Gastrocnemius medialis (tissue), 4 donors: Measurements from ENCODE around the gene CNKSR3. TPM values are rescaled to one million over a fixed set of nuclear protein-coding genes. Genes with fewer than 3 reads are reported as not detected.

ENCODE experiments used
- ATAC-seq, 2 donors: fragments of 150-250 bp; one replicate each; pipeline ENCODE4 v1.9.1; 2016
- DNase-seq, 2 donors: peaks; one replicate each; pipeline ENCODE4 v3.0.0-alpha.2; 2019
- H3K27ac ChIP-seq, 4 donors: fragments of 200-600 bp; sonication (generic); 1 replicate in 1 of 4; 2 replicates in 3 of 4; pipeline ENCODE4 v1.5.1; 2016 to 2018; ENCODE audit warnings: mild to moderate bottlenecking in 2 of 4, moderate library complexity in 1 of 4
- H3K27me3 ChIP-seq, 3 donors: fragments of 200-600 bp; sonication (generic) in 2 of 3; 1 replicate in 1 of 3; 2 replicates in 2 of 3; pipeline versions ENCODE4 v1.5.1 to v1.6.0; 2016 to 2019; ENCODE audit warnings: mild to moderate bottlenecking in 1 of 3, moderate library complexity in 1 of 3
- H3K36me3 ChIP-seq, 2 donors: fragments of 200-600 bp; sonication (generic) in 1 of 2; one replicate each; pipeline ENCODE4 v1.5.1; 2017 to 2018
- H3K4me1 ChIP-seq, 2 donors: fragments of 200-600 bp; sonication (generic) in 1 of 2; one replicate each; pipeline ENCODE4 v1.5.1; 2016 to 2017; ENCODE audit warnings: mild to moderate bottlenecking in 2 of 2
- H3K4me3 ChIP-seq, 4 donors: fragments of 200-600 bp; sonication (generic) in 3 of 4; 1 replicate in 1 of 4; 2 replicates in 3 of 4; pipeline ENCODE4 v1.5.1; 2016 to 2019; ENCODE audit warnings: mild to moderate bottlenecking in 2 of 4
- H3K9me3 ChIP-seq, 3 donors: fragments of 200-600 bp; sonication (generic) in 2 of 3; 1 replicate in 1 of 3; 2 replicates in 2 of 3; pipeline ENCODE4 v1.5.1; 2016 to 2019
- CTCF ChIP-seq, 5 experiments: fragments of 450-650 bp in 3 of 5; fragments of 200-600 bp in 2 of 5; sonication (generic) in 2 of 5; IDR thresholded peaks in 4 of 5; conservative IDR thresholded peaks in 1 of 5; 1 replicate in 4 of 5; 2 replicates in 1 of 5; pipeline ENCODE4 v1.5.1; 2016 to 2019; ENCODE audit warnings: antibody characterized with exemption in 5 of 5, mild to moderate bottlenecking in 3 of 5, moderate library complexity in 3 of 5
- POLR2A ChIP-seq, 2 donors: fragments of 450-650 bp; IDR thresholded peaks; one replicate each; pipeline ENCODE4 v1.6.1; 2017; ENCODE audit warnings: antibody characterized with exemption in 2 of 2, mild to moderate bottlenecking in 2 of 2, moderate library complexity in 2 of 2
- in situ Hi-C, 4 donors: fragments of 200-750 bp; cut with MboI; loops; one replicate each; pipeline versions ENCODE4 v1.15.0 to v1.8.0; 2017; ENCODE audit warnings: low sequenced_read_pairs in 4 of 4
- intact Hi-C: fragments of 100-400 bp; cut with DNase I; formaldehyde crosslinking; loops from one replicate; pipeline ENCODE4 v1.15.1; 2023; ENCODE audit warnings: low total_unique reads
- total RNA-seq, 4 donors: library from RNA; depleted of rRNA; stranded (reverse); fragments of >200 nt; gene quantifications; one replicate each; pipeline versions ENCODE4 v1.1.0 to v1.2.3, GENCODE V29; 2016

Gene CNKSR3
- total RNA-seq, 4 donors from 2014 or later: 0.70 to 4.6 (median 2.9) TPM

DNA sequence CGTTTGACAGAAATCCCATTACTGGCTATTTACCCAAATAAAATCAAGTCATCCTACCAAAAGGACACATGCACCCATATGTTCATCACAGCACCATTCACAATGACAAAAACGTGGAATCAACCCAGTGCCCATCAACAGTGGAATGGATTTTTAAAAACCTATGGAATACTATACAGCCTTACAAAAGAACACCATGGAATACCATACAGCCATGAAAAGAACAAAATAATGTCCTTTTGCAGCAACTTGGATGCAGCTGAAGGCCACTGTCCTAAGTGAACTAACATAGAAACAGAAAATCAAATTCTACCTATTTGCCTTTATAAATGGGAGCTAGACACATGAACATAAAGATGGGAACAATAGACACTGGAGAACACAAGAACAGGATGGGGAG, 136.5 kb downstream of the CNKSR3 start:
- DNase-seq (no peak), ATAC-seq (no peak)
- Histone ChIP-seq H3K27me3 (no peaks in the 10 kb centered on the region), H3K36me3 (no peaks in the 10 kb centered on the region), H3K27ac (no peak overlapping the region), H3K9me3 (no peaks in the 10 kb centered on the region), H3K4me3 (no peak overlapping the region), H3K4me1 (no peaks in the 10 kb centered on the region)
- no peak for TF ChIP-seq CTCF (IDR thresholded peaks at IDR 0.05 in 4 of 5, conservative IDR thresholded peaks at IDR 0.05 in 1 of 5)
- TF ChIP-seq POLR2A (IDR thresholded peaks at IDR 0.05): no peak
- intact Hi-C loops (no loop called here), in situ Hi-C loops (no loop called here)

GRCh38 chr6:154371281-154371680, 139.2 kb downstream of the CNKSR3 start:
- Histone ChIP-seq H3K36me3 (no peaks in the 10 kb centered on the region), H3K27me3 (no peaks in the 10 kb centered on the region), H3K27ac (no peak overlapping the region), H3K9me3 (no peaks in the 10 kb centered on the region), H3K4me3 (no peak overlapping the region), H3K4me1 (no peaks in the 10 kb centered on the region)
- ATAC-seq: no peak
- no peak for DNase-seq
- in situ Hi-C loops: no loop called here
- TF ChIP-seq POLR2A (IDR thresholded peaks at IDR 0.05): no peak
- TF ChIP-seq CTCF (IDR thresholded peaks at IDR 0.05 in 4 of 5, conservative IDR thresholded peaks at IDR 0.05 in 1 of 5): no peak
- intact Hi-C loops: no loop called here

DNA sequence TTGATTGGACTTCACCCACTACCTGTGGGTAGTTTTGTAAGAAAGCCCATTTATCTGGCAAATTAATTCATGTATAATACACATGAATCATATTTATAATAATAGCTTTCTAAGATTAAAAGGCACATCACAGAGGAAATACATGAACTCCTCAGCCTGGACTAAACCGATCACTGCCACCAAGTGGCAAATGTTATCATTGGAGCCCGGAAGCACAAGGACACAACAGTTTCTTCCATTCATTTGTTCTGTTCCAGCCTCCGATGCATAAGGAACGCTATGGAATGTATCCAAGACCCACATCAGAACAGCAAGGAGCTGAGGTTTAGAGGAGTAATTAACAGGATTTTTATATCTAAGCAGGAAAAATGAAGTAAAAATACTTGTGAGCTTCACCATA, 139.9 kb downstream of the CNKSR3 start:
- H3K36me3 ChIP-seq: no peaks in the 10 kb centered on the region
- intact Hi-C loops: no loop called here
- H3K9me3 ChIP-seq: no peaks in the 10 kb centered on the region
- no peak overlapping the region for H3K4me3 ChIP-seq
- no peaks in the 10 kb centered on the region for H3K27me3 ChIP-seq
- in situ Hi-C loops: no loop called here
- ATAC-seq: no peak
- TF ChIP-seq CTCF (IDR thresholded peaks at IDR 0.05 in 4 of 5, conservative IDR thresholded peaks at IDR 0.05 in 1 of 5): no peak
- TF ChIP-seq POLR2A (IDR thresholded peaks at IDR 0.05): no peak
- no peak for DNase-seq
- H3K4me1 ChIP-seq: no peaks in the 10 kb centered on the region
- no peak overlapping the region for H3K27ac ChIP-seq

- no peaks in the 10 kb centered on the region for H3K4me1 ChIP-seq
- no peaks in the 10 kb centered on the region for H3K27me3 ChIP-seq
- no peak overlapping the region for H3K4me3 ChIP-seq
- no peaks in the 10 kb centered on the region for H3K9me3 ChIP-seq
- in situ Hi-C loops: no loop called here
- H3K27ac ChIP-seq: no peak overlapping the region
- no peaks in the 10 kb centered on the region for H3K36me3 ChIP-seq
- no peak for ATAC-seq
- TF ChIP-seq CTCF (IDR thresholded peaks at IDR 0.05 in 4 of 5, conservative IDR thresholded peaks at IDR 0.05 in 1 of 5) (no peak), POLR2A (IDR thresholded peaks at IDR 0.05) (no peak)
- no peak for DNase-seq
- intact Hi-C loops: no loop called here
Measured at GRCh38 chr6:154367839-154368695, 142.4 kb downstream of the CNKSR3 start.
